GM04503 (cell line): ENCODE results near the gene FLCN.

ENCODE experiments used
- DNase-seq: peaks from one replicate; pipeline ENCODE4 v3.0.0-alpha.2; 2012; ENCODE audit warnings: low read depth

The FLCN gene

DNA sequence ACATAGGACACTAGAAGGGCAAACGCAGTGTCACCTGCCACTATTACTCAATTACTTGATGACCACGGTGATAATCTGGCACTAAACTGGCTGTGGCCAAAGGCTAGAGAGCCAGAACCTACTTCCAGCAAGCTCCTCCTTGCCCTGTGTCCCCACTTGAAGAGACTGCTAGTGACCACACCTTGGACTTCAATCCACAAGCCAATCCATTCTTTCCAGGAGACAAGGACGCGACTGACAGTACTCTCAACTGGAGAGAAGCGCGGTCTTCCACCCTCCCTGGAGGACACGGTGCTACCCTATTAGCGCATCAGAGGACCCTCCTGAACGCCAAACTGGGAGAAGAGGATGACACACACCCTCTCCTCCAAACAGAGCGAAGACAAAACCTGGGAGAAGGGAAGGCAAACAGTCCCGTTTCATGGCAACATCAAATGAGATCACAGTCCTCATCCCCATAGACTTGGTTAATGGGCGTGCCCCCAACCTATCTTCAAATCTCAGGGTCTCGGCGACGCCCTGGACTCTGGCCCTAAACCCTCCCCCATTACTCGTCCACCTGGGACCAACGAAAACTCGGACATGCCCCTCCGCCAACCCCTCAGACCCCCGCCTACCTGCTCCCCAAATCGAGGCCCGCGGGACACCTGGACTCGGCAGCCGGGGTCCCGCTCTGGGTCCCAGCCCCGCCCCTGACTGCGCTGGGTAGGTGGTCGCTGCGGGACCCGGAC lies 508 bp downstream of the FLCN start:
- DNase-seq: peak; percentile 26

DNA sequence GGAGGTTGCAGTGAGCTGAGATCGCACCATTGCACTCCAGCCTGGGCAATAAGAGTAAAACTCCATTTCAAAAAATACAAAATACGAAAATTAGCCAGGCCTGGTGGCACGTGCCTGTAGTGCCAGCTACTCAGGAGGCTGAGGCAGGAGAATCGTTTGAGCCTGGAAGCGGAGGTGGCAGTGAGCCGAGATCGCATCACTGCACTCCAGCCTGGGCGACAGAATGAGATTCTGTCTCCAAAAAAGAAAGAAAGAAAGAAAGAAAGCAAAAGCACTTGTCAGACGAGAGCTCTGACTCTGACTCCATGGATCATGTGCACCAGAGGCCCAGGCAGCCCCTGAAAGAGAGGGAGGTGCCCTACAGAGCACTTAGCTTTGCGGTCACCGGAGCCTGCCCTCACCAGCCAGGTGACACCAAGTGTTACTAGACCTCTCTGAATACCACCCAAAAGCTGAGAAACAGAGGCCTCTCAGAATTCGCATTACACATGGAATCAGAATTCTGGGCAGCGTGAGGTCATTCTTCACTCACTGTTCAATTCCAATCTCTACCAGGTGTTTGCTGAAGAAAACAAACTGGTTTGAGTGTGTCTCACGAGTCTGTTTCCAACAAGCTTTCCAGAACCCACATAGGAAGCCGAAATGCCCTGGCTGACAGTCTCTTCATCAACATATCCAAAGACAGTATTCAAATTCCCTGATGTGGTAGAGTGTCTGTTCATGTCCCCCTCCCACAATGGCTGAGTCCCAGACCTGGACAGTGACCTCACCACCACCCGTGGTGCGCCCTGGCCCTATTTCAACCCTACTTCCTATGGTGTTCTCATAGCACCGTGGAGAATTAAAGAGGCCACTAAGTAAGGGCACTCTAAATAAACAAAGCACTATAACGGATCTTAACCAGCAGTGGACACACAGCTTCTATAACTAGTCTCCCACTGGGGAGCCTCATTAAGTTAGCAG lies 1.5 kb downstream of the FLCN start:
- DNase-seq: peak; percentile 11

DNA sequence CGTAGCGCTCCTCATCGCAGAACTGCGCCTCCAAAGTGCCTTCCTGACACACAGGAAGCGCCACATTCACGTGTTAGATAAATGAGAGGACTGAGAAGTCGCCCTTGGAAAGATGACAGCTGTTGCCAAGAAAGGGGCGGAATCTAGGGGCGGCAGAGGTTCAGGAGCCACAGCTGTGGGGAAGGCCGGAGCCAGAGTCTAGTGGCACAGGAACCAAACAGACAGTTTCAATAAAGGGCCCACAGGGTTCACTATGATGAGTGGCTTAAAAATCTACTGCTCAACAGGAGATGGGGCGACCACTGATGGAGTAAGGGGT lies 4.7 kb downstream of the FLCN start:
- no peak for DNase-seq

DNA sequence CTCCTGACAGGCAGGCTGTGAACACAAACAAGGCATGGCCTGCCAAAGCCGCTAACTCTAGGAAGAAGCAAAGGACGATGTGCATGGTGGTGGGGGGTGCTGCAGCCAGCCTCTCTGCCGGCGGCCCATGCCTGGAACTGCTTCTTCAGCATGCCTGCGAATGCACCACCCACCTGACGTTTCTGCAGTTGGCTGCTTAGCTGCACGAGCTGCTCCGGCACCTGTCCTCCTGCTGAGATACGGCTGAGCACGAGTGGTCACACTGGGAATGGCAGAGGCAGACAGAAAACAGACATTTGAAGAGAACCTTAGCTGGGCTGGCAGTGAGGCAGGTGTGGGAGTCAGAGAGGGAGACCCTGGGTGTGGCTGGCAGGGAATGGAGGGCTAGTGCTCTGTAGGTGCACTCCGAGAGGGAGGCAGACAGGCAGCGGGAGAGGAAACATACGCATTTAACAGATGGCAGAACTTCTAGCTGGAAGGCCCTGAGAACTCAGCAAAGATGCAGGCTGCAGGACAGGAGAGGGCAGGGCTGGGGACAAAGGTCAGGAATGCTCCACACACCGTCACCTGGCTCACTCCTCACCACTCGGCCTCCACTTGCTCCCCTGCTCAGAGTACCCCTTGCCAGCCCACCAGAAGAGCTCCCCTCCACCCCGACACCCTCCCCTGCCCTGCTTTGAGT lies 5.2 kb downstream of the FLCN start:
- no peak for DNase-seq

DNA sequence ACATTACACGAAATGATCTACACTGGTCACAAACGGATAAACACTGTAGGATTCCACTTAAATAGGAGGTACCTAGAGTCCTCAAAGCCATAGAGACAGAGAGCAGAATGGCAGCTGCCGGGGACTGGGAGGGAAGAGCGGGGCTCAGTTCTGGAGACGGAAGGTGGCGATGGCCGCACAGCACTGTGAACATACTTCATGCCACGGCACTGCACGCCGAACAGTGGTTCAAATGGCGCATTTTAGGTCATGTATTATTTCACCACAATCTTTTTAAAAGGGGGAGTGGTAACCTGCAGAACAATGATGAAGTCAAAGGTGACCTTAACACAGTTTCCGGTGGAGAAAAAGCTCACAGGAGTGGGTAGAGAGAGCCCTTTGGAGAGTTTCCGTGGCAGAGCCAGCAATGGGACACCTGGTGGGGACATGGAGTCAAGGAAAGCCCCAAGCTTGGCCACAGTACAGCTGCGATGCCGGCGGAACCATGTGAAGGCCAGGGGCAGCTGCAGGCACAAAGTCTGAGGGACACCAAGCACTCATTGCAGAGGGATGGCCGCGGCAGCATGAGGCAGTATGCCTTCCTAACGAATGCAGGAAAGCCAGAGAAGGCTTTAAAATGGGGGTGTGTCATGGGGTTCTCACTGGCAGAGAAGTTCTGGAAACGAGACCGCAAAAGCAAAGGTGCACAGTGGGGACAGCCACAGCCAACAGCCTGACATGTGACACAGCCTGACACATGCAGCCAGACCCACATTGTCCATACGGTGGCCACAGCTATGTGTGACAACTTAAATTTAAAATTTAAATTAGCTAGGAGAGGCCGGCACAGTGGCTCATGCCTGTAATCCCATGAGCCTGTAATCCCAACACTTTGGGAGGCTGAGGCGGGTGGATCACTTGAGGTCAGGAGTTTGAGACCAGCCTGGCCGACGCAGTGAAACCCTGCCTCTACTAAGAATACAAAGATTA lies 7.3 kb downstream of the FLCN start:
- no peak for DNase-seq

DNA sequence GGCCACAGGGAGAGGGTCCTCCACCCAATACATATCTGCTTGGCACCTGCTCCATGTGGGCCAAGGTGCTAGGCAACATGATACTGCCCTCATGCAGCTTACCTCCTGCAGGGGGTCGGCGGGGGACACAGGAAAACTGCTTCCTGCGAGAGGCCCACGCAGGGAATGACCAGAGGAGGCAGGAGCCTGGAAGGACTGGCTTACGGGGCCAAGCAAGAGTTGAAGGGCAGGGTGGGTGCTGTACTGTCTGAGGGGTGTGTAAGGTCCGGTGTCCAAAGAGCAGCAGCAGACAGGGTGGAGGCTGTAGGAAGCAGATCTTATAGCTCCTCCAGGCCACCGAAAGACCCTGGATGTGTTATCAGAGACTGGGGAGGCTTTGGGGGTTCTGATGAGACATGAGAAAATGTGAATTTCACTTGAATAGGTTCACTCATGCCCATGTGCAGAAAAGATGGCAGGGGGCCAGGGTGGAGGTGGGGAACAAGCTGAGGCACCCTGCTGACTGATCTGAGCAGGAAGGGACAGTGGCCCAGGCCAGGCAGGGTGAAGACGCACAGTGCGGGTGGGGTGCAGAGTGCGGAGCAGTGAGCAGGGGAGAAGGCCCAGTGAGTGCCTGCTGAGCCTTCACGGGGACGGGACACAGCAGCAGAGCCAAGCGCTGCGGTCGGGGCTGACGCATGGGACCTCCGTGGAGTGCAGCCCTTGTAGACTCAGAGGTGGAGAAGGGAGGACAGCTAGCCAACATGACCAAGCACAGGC lies 8.3 kb downstream of the FLCN start:
- no peak for DNase-seq

DNA sequence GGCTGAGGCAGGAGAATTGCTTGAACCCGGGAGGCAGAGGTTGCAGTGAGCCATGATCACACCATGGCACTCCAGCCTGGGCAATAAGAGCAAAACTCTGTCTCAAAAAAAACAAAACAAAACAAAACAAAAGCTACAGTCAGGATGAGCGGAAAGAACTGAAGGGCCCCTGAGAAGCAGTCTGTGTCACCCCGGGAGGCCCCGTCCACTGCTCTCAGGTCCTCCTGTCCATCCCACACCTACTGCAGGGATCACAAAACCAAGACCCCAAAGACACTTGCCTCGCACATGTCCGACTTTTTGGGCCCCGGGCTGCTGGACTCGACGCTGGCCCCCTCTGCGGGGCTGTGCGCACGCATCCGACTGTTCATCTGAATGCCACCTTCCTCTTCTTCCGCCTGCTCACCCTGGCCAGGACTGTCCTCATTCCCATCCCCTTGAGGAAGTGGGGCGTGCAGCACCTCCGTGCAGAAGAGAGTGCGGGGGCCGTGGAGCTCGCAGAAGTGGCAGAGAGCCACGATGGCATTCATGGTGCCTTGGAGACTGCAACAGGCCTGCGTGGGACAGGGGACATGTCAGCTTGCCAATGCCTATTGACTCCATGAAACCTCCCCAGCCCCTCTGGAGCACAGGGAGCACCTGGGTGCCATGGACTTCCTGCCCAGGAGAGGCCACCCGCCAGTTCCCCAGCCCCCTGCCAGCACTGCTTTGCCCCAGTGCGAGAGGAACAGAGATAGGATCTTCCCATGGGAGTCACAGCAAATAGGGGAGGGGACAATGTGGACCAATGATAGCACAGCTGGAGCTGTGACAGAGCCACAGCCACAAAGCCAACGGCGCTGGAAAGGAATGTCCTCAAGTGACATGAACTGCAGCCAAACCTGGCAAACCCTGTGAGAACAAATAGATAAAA lies 9.1 kb downstream of the FLCN start:
- no peak for DNase-seq

DNA sequence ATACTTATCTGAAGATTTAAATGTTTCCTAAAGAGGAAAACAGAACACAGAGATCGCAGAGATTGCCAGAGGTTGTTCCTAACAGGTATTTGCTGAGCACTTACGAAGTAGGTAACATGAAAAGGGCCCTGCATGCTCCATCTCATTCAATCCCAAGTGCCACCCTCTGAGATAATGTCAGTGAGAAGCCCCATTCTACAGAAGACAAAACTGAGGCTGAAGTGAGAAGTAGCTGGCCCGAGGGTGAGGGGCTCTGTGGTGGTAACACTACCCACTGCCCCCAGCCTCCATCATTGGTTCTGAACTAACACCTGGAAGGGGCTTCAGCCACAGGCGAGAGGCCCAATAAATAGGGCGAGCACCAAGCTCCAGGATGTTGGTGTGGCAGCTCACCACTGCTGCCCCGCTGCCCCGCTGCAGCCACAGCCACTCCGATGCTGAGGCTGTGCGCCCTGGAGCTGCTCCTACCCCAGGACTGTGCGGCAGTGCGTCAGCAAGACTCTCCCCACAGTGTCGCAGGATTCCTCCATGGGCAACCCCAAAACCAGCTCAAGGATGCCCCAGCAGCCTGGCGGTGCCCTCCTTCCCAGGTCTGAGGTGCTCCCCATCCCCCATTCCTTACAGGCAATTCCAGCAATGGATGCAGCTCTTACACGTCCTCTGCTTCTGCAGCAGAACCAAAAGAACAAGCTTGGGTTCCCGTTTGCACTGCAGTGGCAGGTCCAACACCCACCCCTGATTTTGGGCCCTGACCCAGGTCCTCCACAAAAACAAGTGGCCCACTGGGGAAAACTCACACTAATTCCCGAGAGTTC lies 10.3 kb downstream of the FLCN start:
- DNase-seq: no peak

DNA sequence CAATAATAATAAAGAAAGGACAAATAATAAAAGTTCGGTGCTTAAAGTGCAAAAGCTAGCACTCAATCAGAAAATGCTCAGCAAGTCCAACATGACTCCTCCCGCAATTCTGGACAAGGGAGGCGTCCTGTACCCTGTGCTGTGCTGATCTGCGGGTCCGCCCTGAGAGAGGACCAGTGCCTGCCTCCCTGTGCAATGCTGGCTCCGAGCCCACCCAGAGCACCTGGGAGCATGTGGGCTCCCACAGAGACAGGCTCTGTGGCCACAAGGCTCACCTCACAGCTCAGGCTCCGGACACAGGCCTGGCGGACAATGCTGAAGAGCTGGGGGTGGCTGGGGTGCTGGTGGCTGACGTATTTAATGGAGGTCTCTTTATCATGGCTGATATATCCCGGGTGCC lies 11.1 kb downstream of the FLCN start:
- DNase-seq: no peak

DNA sequence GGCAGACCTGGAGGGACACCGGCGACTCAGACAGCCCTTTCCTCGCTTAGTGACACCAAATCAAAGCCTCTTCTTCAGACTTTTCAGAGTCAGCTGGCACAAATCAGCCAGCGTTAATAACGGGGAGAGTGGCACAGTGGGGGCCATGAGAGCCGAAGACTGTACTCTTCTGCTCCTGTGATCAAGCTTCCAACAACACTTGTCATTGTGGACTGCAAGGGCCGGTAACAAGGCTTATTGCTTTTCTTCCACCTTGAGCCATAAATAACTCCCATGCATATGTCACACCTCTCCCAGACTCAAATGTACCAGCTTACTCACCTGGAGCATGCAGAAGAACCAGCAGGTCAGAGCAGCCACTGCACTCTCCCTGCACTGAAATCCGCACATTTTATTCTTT lies 12.8 kb downstream of the FLCN start:
- DNase-seq: no peak

DNA sequence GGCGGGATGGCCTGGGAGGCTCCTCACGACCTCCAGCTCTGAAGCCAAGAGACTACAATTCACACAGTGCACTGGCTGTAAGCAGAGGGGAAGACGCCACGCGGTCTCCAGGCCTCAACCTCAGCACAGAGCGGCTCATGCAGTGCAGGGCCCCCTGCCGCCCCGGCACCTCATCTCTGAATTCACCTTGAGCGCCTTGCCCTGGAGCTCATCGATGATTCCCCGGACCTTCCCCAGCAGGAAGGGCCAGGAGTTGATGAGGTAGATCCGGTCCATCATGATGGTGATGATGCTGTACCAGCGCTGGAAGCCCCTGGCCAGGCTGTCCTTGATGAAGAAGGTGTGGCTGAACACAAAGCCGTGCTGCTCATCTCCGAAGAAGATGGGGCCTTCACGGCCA lies 13.2 kb downstream of the FLCN start:
- DNase-seq: no peak

DNA sequence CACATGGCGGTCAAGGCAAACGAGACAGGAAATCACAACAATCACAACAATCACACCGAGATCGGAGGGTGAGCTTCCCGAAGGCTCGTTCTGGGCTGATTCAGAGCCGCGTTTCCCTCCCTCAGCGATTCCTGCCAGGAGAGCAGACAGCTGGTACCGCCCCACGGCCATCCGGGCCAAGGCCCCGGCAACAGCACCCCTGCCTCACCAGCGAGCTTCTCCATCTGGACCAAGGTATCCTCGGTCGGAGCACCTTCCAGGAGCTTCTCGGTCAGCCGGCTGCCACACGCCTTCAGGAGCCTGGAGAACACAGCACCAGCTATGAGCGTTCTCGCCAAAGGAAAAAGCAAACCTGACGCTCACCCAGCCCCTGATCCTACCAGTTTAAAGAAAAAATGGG lies 15.6 kb downstream of the FLCN start:
- no peak for DNase-seq

DNA sequence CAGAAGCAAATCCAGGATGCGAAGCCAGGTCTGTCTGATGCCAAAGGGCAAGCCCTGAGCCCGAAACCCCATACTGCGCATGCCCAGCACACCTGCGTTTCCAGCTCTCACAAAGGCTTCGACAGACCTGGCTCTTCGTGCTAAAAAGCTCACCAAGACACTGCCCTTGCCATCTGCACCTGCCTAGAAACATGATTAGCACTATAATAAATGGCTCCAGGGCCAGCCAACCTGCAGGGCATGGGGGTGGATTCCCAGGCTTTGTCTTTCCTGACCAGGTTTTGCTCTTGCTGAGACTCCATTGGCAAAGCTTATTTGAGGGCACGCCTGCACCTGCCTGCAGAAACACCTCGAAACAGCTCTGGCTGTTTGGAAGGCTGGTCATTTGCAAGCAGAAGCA lies 16.4 kb downstream of the FLCN start:
- no peak for DNase-seq

DNA sequence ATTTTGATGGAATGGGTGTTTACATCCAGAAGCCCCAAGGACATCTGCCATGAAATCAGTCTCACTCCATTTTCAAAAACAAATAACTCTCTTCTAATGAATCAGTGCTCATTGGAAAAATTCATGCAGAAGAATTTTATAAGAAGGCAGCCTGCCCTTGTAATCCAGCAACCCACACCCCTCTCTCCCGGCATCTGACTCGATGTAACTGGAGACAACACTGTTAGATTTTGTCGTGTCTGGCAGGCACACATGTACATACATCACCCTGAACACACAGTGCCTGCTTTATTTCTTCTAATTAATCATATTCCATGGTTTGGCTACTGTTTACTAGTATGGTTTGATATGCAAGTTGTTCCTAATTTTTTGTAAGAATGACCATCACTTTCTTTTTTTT lies 19.0 kb downstream of the FLCN start:
- DNase-seq: no peak

DNA sequence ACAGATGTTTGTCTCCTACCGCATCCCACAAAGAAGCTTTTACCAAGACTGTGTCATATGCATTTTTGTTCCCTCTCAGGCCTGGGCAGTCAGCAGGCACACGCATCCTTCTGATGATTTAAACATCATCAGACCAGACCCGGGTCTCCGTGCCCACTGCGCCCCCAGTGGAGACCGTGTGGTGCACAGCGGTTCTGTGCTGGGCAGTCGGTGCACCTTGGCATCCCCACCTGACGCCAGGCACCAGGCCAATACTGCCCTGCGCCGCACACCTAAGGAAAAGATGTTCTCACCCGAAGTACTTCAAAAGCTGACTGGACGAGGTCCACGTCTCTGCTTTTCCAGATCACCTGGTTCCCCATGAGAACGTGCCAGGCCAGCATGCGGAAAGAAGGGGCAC lies 20.2 kb downstream of the FLCN start:
- no peak for DNase-seq

DNA sequence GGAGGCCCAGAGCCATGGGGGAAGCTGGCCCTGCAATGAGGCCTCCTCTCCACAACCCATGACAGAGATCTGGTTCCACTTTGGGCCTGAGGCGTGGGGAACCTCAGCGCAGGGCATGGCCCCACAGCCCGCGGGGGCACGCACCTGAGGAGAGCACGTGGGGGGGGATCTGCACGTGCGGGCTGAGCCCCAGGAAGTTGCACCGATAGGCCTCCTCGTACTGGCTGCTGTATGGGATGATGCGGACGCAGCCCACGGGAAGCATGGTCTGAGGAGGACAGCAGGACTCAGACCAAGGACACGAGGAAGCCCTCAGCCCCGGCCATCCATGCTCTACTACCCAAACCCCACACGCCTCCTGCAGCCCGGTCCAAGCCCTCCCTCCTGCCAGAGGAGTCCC lies 20.7 kb downstream of the FLCN start:
- no peak for DNase-seq

DNA sequence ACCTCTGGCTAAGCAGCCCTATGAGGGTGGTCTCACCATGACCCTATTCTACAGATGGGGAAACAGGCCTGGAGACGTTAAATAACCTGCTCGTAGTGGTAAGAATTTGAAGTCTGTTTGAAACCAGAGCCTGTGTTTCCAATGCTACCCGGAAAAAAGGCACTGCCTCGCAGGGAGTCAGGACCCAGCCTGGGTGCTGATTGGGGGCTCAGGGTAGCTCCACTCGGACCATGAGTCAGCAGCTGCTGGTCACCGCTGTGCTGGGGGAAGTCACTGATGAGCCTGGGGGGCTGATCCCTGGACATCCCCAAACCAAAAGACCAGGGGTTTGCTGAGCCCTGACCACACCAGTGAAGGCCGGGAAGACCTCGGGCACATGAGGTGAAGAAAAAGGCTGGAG lies 21.4 kb downstream of the FLCN start:
- DNase-seq: no peak

DNA sequence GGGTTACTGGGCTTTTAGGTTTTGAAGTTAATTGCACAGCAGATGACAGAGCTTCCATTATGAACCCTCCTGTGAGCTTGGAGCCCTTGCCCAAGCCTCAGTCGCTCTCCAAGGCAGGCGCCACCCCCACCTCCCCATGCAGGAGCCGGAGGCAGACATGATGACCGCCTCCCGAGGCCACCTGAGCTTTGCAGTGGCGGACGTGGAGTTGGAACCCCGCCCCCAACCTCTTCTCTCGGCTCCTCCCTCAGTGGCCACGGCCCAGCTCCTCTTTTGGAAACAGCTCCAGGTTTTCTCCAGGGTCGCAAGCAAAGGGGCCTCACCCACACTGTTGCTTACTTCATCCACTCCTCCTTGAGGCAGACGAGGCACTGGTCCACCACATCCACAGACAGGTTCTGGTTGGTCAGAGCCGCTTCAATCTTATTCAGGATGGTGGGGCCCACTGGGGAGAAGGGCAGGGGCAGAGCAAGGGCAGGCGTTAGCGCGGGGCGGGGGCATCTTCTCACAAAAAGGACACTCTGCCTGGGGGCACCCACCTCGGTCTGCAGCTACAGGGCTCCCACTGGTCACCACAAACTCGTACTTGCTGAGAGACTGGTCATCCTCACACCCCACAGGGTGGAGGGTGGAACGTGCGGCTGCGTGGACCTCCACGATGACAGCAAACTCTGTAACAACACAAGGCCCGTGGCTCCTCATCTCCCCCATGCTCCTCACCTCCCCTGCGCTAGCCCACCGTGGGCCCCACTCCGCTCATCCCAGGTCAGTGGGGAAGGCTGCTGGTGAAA lies 22.1 kb downstream of the FLCN start:
- DNase-seq: no peak
